ENCODE data around the gene PXT1.

The PXT1 gene

GRCh38 chr6:36346486-36347273 lies 96.0 kb downstream of the PXT1 start:
- no peak for DNase-seq (ENCODE audit: low spot score)

GRCh38 chr6:36345681-36346466 lies 96.8 kb downstream of the PXT1 start:
- no peak for DNase-seq (ENCODE audit: low spot score)

GRCh38 chr6:36343109-36343680 lies 99.5 kb downstream of the PXT1 start:
- no peak for DNase-seq (ENCODE audit: low spot score)

GRCh38 chr6:36340618-36341454 lies 101.8 kb downstream of the PXT1 start:
- DNase-seq (ENCODE audit: low spot score) = peak; percentile 46

All from cerebellar cortex (tissue), 1 donor.